ENCODE measurements around the gene PPP2R5E.

PPP2R5E gene

DNA sequence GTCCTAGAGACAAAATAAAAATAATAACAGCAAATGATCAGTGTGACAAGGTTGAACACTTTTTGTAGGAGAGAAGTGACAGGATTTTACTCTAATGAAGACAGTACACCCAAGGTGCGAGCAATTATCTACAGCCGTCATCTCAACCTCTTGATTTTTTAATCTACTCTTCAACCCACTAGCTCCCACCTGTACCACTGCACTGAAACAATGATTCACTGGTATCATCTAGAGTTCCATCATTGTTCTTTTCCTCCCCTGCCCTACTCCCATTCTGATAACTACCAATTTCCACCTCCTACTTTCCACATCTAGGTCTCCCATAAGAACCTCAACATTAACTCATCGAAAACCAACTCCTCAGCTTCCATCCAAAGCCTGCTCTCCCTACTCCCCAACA is 99.8 kb downstream of the PPP2R5E start:
- Histone ChIP-seq H3K9me3 (ENCODE audit: control insufficient read depth in 5 of 5, low read length in 5 of 5) (no peaks in the 10 kb centered on the region), H3K27me3 (ENCODE audit: control insufficient read depth in 5 of 5, insufficient read depth in 4 of 5, low read length in 5 of 5) (no peaks in the 10 kb centered on the region), H3K4me1 (ENCODE audit: control insufficient read depth in 5 of 5, insufficient read depth in 5 of 5, low read length in 5 of 5) (peaks cover 0 to 4% (median 3%) of the 10 kb centered on the region in 5 donors), H3K4me3 (ENCODE audit: low read depth in 1 of 5, low read length in 5 of 5) (no peak overlapping the region), H3K36me3 (ENCODE audit: control insufficient read depth in 5 of 5, insufficient read depth in 5 of 5, low read length in 5 of 5) (peaks cover 0 to 4% (median 0%) of the 10 kb centered on the region in 5 donors), H3K27ac (ENCODE audit: low read depth, low read length) (no peak overlapping the region), H3K9ac (ENCODE audit: low read length in 5 of 5) (no peak overlapping the region)

- no peaks in the 10 kb centered on the region for H3K27me3 ChIP-seq (ENCODE audit: control insufficient read depth in 5 of 5, insufficient read depth in 4 of 5, low read length in 5 of 5)
- H3K9me3 ChIP-seq (ENCODE audit: control insufficient read depth in 5 of 5, low read length in 5 of 5): no peaks in the 10 kb centered on the region
- peak overlapping the region in 3 of 5 donors; percentile 7 to 47 (median 13) for H3K4me3 ChIP-seq (ENCODE audit: low read depth in 1 of 5, low read length in 5 of 5)
- H3K4me1 ChIP-seq (ENCODE audit: control insufficient read depth in 5 of 5, insufficient read depth in 5 of 5, low read length in 5 of 5): peaks cover 9 to 36% (median 26%) of the 10 kb centered on the region in 5 donors
- H3K9ac ChIP-seq (ENCODE audit: low read length in 5 of 5): peak overlapping the region in 1 of 5 donors; percentile 48
- peaks cover 0 to 4% (median 0%) of the 10 kb centered on the region in 5 donors for H3K36me3 ChIP-seq (ENCODE audit: control insufficient read depth in 5 of 5, insufficient read depth in 5 of 5, low read length in 5 of 5)
- peak overlapping the region; percentile 35 for H3K27ac ChIP-seq (ENCODE audit: low read depth, low read length)
These were observed 105.0 kb downstream of the PPP2R5E start for GRCh38 chr14:63438065-63438757.

DNA sequence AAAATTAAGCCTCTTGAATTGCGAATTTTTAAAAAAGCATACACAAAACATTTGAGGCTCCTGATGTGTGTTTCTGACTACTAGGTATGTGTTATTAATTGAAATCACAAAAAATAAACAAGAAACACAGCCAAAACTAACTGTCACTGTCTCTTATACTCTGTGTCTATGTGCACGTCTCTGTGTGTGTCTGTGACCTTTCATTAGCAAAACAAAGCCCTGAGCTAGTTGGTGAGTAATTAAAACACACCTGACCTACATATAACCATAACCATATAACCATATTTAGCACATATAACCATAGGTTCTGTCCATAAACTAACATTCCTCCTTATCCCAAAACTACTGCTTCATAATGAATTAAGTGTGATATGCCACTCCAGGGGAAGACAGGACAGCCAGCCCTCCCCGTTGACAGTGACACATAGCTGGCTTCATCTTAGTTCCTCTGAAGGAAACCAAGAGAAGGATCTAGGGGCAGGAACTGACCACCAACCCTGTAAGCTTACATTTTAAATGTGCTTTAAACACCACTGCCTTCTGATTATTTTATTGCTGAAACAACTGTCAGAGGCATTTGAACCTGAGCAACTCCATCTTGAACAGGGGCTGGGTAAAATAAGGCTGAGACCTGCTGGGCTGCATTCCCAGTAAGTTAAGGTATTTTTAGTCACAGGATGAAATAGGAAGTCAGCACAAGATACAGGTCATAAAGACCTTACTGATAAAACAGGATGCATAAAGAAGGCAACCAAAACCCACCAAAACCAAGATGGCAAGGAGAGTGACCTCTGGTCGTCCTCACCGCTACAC is 106.7 kb downstream of the PPP2R5E start:
- Histone ChIP-seq H3K4me1 (ENCODE audit: control insufficient read depth in 5 of 5, insufficient read depth in 5 of 5, low read length in 5 of 5) (peaks cover 11 to 36% (median 26%) of the 10 kb centered on the region in 5 donors), H3K9ac (ENCODE audit: low read length in 5 of 5) (peak overlapping the region in 1 of 5 donors; percentile 39), H3K4me3 (ENCODE audit: low read depth in 1 of 5, low read length in 5 of 5) (no peak overlapping the region), H3K27me3 (ENCODE audit: control insufficient read depth in 5 of 5, insufficient read depth in 4 of 5, low read length in 5 of 5) (no peaks in the 10 kb centered on the region), H3K9me3 (ENCODE audit: control insufficient read depth in 5 of 5, low read length in 5 of 5) (no peaks in the 10 kb centered on the region), H3K36me3 (ENCODE audit: control insufficient read depth in 5 of 5, insufficient read depth in 5 of 5, low read length in 5 of 5) (peaks cover 0 to 4% (median 0%) of the 10 kb centered on the region in 5 donors), H3K27ac (ENCODE audit: low read depth, low read length) (no peak overlapping the region)

DNA sequence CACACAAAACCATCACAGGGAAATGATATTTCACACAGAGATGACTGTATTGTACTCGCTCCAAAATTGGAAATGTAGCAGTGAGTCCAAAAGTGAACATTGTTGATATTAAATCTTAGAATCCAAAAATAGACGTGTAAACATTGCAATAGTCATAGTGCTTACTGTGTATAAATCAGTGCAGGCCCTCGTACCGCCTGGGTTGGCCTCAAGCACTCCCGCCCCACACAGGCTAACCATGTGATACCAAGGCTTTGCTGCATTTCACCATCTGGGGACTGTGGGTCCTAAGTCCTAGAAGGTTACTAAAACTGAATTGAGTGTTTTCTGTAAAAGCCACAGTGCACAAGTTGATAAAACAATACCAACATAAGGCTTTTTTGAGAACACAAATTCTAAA is 107.3 kb downstream of the PPP2R5E start:
- peak overlapping the region; percentile 51 for H3K27ac ChIP-seq (ENCODE audit: low read depth, low read length)
- H3K4me1 ChIP-seq (ENCODE audit: control insufficient read depth in 5 of 5, insufficient read depth in 5 of 5, low read length in 5 of 5): peaks cover 11 to 36% (median 26%) of the 10 kb centered on the region in 5 donors
- no peaks in the 10 kb centered on the region for H3K36me3 ChIP-seq (ENCODE audit: control insufficient read depth in 5 of 5, insufficient read depth in 5 of 5, low read length in 5 of 5)
- H3K27me3 ChIP-seq (ENCODE audit: control insufficient read depth in 5 of 5, insufficient read depth in 4 of 5, low read length in 5 of 5): no peaks in the 10 kb centered on the region
- H3K9me3 ChIP-seq (ENCODE audit: control insufficient read depth in 5 of 5, low read length in 5 of 5): no peaks in the 10 kb centered on the region
- H3K9ac ChIP-seq (ENCODE audit: low read length in 5 of 5): no peak overlapping the region
- no peak overlapping the region for H3K4me3 ChIP-seq (ENCODE audit: low read depth in 1 of 5, low read length in 5 of 5)

DNA sequence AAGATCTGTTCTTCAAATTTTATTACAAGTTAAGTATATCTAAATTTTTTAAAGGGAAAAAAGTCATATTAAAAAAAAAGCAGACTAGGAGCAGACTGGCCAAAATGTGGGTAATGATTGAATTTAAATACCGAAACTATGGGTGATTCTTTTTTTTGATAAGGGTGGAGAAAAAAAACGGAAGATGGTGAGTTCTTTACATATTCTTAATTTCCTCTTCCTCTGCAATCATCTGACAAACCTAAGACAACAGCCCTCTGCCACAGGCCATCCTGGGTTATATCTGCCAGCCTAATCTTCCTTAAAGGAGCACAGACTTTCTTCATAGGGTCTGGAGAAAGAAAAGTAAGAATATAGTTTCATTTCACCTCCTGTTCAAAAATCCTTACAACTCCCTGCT is 108.0 kb downstream of the PPP2R5E start:
- H3K9ac ChIP-seq (ENCODE audit: low read length in 5 of 5): no peak overlapping the region
- H3K36me3 ChIP-seq (ENCODE audit: control insufficient read depth in 5 of 5, insufficient read depth in 5 of 5, low read length in 5 of 5): no peaks in the 10 kb centered on the region
- H3K27ac ChIP-seq (ENCODE audit: low read depth, low read length): peak overlapping the region; percentile 51
- no peaks in the 10 kb centered on the region for H3K27me3 ChIP-seq (ENCODE audit: control insufficient read depth in 5 of 5, insufficient read depth in 4 of 5, low read length in 5 of 5)
- no peaks in the 10 kb centered on the region for H3K9me3 ChIP-seq (ENCODE audit: control insufficient read depth in 5 of 5, low read length in 5 of 5)
- peaks cover 11 to 36% (median 26%) of the 10 kb centered on the region in 5 donors for H3K4me1 ChIP-seq (ENCODE audit: control insufficient read depth in 5 of 5, insufficient read depth in 5 of 5, low read length in 5 of 5)
- H3K4me3 ChIP-seq (ENCODE audit: low read depth in 1 of 5, low read length in 5 of 5): no peak overlapping the region

- Histone ChIP-seq H3K36me3 (ENCODE audit: control insufficient read depth in 5 of 5, insufficient read depth in 5 of 5, low read length in 5 of 5) (no peaks in the 10 kb centered on the region), H3K27me3 (ENCODE audit: control insufficient read depth in 5 of 5, insufficient read depth in 4 of 5, low read length in 5 of 5) (no peaks in the 10 kb centered on the region), H3K4me3 (ENCODE audit: low read depth in 1 of 5, low read length in 5 of 5) (no peak overlapping the region), H3K27ac (ENCODE audit: low read depth, low read length) (no peak overlapping the region), H3K4me1 (ENCODE audit: control insufficient read depth in 5 of 5, insufficient read depth in 5 of 5, low read length in 5 of 5) (peaks cover 10 to 28% (median 26%) of the 10 kb centered on the region in 5 donors), H3K9me3 (ENCODE audit: control insufficient read depth in 5 of 5, low read length in 5 of 5) (no peaks in the 10 kb centered on the region), H3K9ac (ENCODE audit: low read length in 5 of 5) (no peak overlapping the region)
These were observed 110.2 kb downstream of the PPP2R5E start for GRCh38 chr14:63432888-63433552.

DNA sequence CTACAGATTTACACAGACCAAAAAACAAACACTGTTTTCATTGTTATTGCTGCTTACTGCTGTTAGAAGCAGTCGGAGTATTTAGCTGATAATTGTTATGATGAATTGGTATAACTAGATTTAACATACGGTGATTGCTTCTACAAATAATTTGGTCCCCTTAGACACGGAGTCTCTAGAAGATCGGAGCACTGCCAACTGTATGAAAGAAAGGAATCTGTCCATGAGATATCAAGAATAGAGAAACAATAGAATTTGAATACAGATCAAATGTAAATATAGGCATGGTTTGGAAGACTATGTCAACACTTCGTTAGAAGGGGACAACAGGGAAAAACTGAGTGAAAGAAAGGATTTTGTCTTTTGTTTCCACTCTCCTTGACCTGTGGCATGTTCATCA is 110.9 kb downstream of the PPP2R5E start:
- Histone ChIP-seq H3K27ac (ENCODE audit: low read depth, low read length) (no peak overlapping the region), H3K4me1 (ENCODE audit: control insufficient read depth in 5 of 5, insufficient read depth in 5 of 5, low read length in 5 of 5) (peaks cover 7 to 21% (median 19%) of the 10 kb centered on the region in 5 donors), H3K4me3 (ENCODE audit: low read depth in 1 of 5, low read length in 5 of 5) (no peak overlapping the region), H3K36me3 (ENCODE audit: control insufficient read depth in 5 of 5, insufficient read depth in 5 of 5, low read length in 5 of 5) (no peaks in the 10 kb centered on the region), H3K9ac (ENCODE audit: low read length in 5 of 5) (no peak overlapping the region), H3K9me3 (ENCODE audit: control insufficient read depth in 5 of 5, low read length in 5 of 5) (no peaks in the 10 kb centered on the region), H3K27me3 (ENCODE audit: control insufficient read depth in 5 of 5, insufficient read depth in 4 of 5, low read length in 5 of 5) (no peaks in the 10 kb centered on the region)

DNA sequence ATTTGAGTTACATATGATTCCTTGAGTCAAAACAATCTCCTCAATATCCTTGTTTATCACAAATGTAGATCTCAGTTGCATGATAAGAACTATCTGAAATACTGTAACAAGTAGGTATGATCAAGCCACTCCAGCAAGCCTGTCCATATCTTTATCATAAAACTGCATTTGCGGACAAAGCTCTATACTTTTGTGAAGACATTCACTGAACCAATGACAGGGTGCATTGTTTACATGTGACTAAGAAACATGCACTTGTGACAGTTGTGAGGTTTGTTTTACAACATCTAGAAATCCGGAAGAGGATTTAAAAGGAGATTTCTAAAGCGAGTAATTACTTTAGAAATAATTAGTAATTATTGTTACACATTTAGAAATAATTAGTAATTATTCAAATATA is 111.7 kb downstream of the PPP2R5E start:
- Histone ChIP-seq H3K27ac (ENCODE audit: low read depth, low read length) (no peak overlapping the region), H3K4me1 (ENCODE audit: control insufficient read depth in 5 of 5, insufficient read depth in 5 of 5, low read length in 5 of 5) (peaks cover 7 to 19% (median 13%) of the 10 kb centered on the region in 5 donors), H3K9me3 (ENCODE audit: control insufficient read depth in 5 of 5, low read length in 5 of 5) (no peaks in the 10 kb centered on the region), H3K27me3 (ENCODE audit: control insufficient read depth in 5 of 5, insufficient read depth in 4 of 5, low read length in 5 of 5) (no peaks in the 10 kb centered on the region), H3K36me3 (ENCODE audit: control insufficient read depth in 5 of 5, insufficient read depth in 5 of 5, low read length in 5 of 5) (no peaks in the 10 kb centered on the region), H3K4me3 (ENCODE audit: low read depth in 1 of 5, low read length in 5 of 5) (no peak overlapping the region), H3K9ac (ENCODE audit: low read length in 5 of 5) (no peak overlapping the region)

- no peaks in the 10 kb centered on the region for H3K36me3 ChIP-seq (ENCODE audit: control insufficient read depth in 5 of 5, insufficient read depth in 5 of 5, low read length in 5 of 5)
- no peak overlapping the region for H3K4me3 ChIP-seq (ENCODE audit: low read depth in 1 of 5, low read length in 5 of 5)
- H3K9ac ChIP-seq (ENCODE audit: low read length in 5 of 5): no peak overlapping the region
- H3K27me3 ChIP-seq (ENCODE audit: control insufficient read depth in 5 of 5, insufficient read depth in 4 of 5, low read length in 5 of 5): no peaks in the 10 kb centered on the region
- H3K27ac ChIP-seq (ENCODE audit: low read depth, low read length): no peak overlapping the region
- no peaks in the 10 kb centered on the region for H3K9me3 ChIP-seq (ENCODE audit: control insufficient read depth in 5 of 5, low read length in 5 of 5)
- H3K4me1 ChIP-seq (ENCODE audit: control insufficient read depth in 5 of 5, insufficient read depth in 5 of 5, low read length in 5 of 5): peaks cover 0 to 6% (median 0%) of the 10 kb centered on the region in 5 donors
These were observed 114.7 kb downstream of the PPP2R5E start for GRCh38 chr14:63428486-63428885.

Measured in subcutaneous abdominal adipose tissue (tissue), 5 donors.